Activated naive CD4-positive, alpha-beta T cell treated with anti-CD3 and anti-CD28 coated beads, Interleukin-2, amount 50 U/mL, for 16 hours (primary cell): Measurements from ENCODE around the gene TMEM14C.
"Not testable (repeated sequence)": the region's sequence is repeated elsewhere in the genome, so short reads cannot be mapped to it uniquely, and the experiment has no call there.

Source experiments
- DNase-seq: peaks from one replicate; pipeline ENCODE4 v3.0.0-alpha.2; 2020

The TMEM14C gene

GRCh38 chr6:10721850-10722569, 860 bp upstream of the TMEM14C start:
- DNase-seq = no peak

GRCh38 chr6:10722570-10722819, 375 bp upstream of the TMEM14C start:
- no peak for DNase-seq

GRCh38 chr6:10723567-10723881, 654 bp downstream of the TMEM14C start:
- no peak for DNase-seq

- DNase-seq = no peak
Measured at GRCh38 chr6:10725044-10725443, 2.2 kb downstream of the TMEM14C start.

GRCh38 chr6:10725716-10726115, 2.8 kb downstream of the TMEM14C start:
- DNase-seq = no peak

GRCh38 chr6:10730254-10730653, 7.4 kb downstream of the TMEM14C start:
- no peak for DNase-seq

GRCh38 chr6:10733151-10733715, 10.4 kb downstream of the TMEM14C start:
- DNase-seq = no peak

- no peak for DNase-seq
Measured at GRCh38 chr6:10733863-10734262, 11.0 kb downstream of the TMEM14C start.

GRCh38 chr6:10736731-10737130, 13.9 kb downstream of the TMEM14C start:
- no peak for DNase-seq

GRCh38 chr6:10740061-10740460, 17.2 kb downstream of the TMEM14C start:
- DNase-seq = no peak

- not testable (repeated sequence) for DNase-seq
Measured at GRCh38 chr6:10741643-10742042, 18.8 kb downstream of the TMEM14C start.

GRCh38 chr6:10742251-10742650, 19.4 kb downstream of the TMEM14C start:
- DNase-seq = no peak

GRCh38 chr6:10743515-10743914, 20.6 kb downstream of the TMEM14C start:
- no peak for DNase-seq

GRCh38 chr6:10745116-10745515, 22.2 kb downstream of the TMEM14C start:
- DNase-seq = no peak

- no peak for DNase-seq
Measured at GRCh38 chr6:10746915-10747250, 24.0 kb downstream of the TMEM14C start.

- peak; percentile 100 for DNase-seq
Measured at GRCh38 chr6:10747251-10747972, 24.5 kb downstream of the TMEM14C start, which contains the start of gene TMEM14B. Gene TMEM14B, plus strand, starts transcription at chr6:10747805. Its CDS starts 1,441 bp downstream, at chr6:10749246.

GRCh38 chr6:10749734-10750133, 26.9 kb downstream of the TMEM14C start:
- no peak for DNase-seq

- not testable (repeated sequence) for DNase-seq
Measured at GRCh38 chr6:10750568-10750967, 27.7 kb downstream of the TMEM14C start.

GRCh38 chr6:10751757-10752156, 28.9 kb downstream of the TMEM14C start:
- not testable (repeated sequence) for DNase-seq

GRCh38 chr6:10756085-10756484, 33.2 kb downstream of the TMEM14C start:
- no peak for DNase-seq

GRCh38 chr6:10759312-10759839, 36.5 kb downstream of the TMEM14C start:
- no peak for DNase-seq

GRCh38 chr6:10759884-10760329, 37.0 kb downstream of the TMEM14C start:
- no peak for DNase-seq

GRCh38 chr6:10763006-10763405, 40.1 kb downstream of the TMEM14C start:
- no peak for DNase-seq

GRCh38 chr6:10769419-10769818, 46.5 kb downstream of the TMEM14C start:
- DNase-seq = no peak
